ENCODE data around the gene CDH23. TPM values are rescaled to one million over a fixed set of nuclear protein-coding genes. Genes with fewer than 3 reads are reported as not detected.

The CDH23 gene
- total and polyA plus RNA-seq, 8 donors, result 1.8 to 22.8 (median 3.0) TPM

GRCh38 chr10:71641986-71642385 is 245.3 kb downstream of the CDH23 start:
- H3K9me3 ChIP-seq, result no peaks in the 10 kb centered on the region
- H3K36me3 ChIP-seq, result no peaks in the 10 kb centered on the region
- no peak for DNase-seq
- no peak for TF ChIP-seq CTCF (IDR thresholded peaks at IDR 0.05)
- intact Hi-C loops (cut with DNase I), result no loop called here
- no peaks in the 10 kb centered on the region for H3K27me3 ChIP-seq
- H3K4me3 ChIP-seq, result no peak overlapping the region
- peaks cover 0 to 33% of the 10 kb centered on the region in 2 donors for H3K4me1 ChIP-seq
- no peak for ATAC-seq
- H3K27ac ChIP-seq, result no peak overlapping the region

- TF ChIP-seq CTCF (IDR thresholded peaks at IDR 0.05), result no peak
- Histone ChIP-seq H3K27ac (no peak overlapping the region), H3K27me3 (no peaks in the 10 kb centered on the region), H3K4me3 (no peak overlapping the region), H3K9me3 (no peaks in the 10 kb centered on the region), H3K4me1 (peaks cover 0 to 17% of the 10 kb centered on the region in 2 donors), H3K36me3 (no peaks in the 10 kb centered on the region)
- no peak for ATAC-seq
- intact Hi-C loops (cut with DNase I), result no loop called here
- DNase-seq, result no peak
Observed at GRCh38 chr10:71643904-71644303, 247.2 kb downstream of the CDH23 start.

- intact Hi-C loops (cut with DNase I), result no loop called here
- ATAC-seq, result no peak
- Histone ChIP-seq H3K4me1 (peaks cover 0 to 13% of the 10 kb centered on the region in 2 donors), H3K27me3 (no peaks in the 10 kb centered on the region), H3K27ac (no peak overlapping the region), H3K4me3 (no peak overlapping the region), H3K36me3 (no peaks in the 10 kb centered on the region), H3K9me3 (no peaks in the 10 kb centered on the region)
- no peak for TF ChIP-seq CTCF (IDR thresholded peaks at IDR 0.05)
- no peak for DNase-seq
Observed at GRCh38 chr10:71644307-71645180, 247.8 kb downstream of the CDH23 start.

- intact Hi-C loops (cut with DNase I), result no loop called here
- H3K27me3 ChIP-seq, result no peaks in the 10 kb centered on the region
- H3K9me3 ChIP-seq, result no peaks in the 10 kb centered on the region
- H3K4me3 ChIP-seq, result no peak overlapping the region
- peaks cover 0 to 8% of the 10 kb centered on the region in 2 donors for H3K4me1 ChIP-seq
- H3K36me3 ChIP-seq, result no peaks in the 10 kb centered on the region
- ATAC-seq (no peak), DNase-seq (no peak)
- no peak overlapping the region for H3K27ac ChIP-seq
- no peak for TF ChIP-seq CTCF (IDR thresholded peaks at IDR 0.05)
Observed at GRCh38 chr10:71645185-71645584, 248.5 kb downstream of the CDH23 start.

- no peaks in the 10 kb centered on the region for H3K9me3 ChIP-seq
- H3K4me3 ChIP-seq, result no peak overlapping the region
- no peak overlapping the region for H3K27ac ChIP-seq
- TF ChIP-seq CTCF (IDR thresholded peaks at IDR 0.05), result no peak
- intact Hi-C loops (cut with DNase I), result no loop called here
- DNase-seq (no peak), ATAC-seq (no peak)
- no peaks in the 10 kb centered on the region for H3K27me3 ChIP-seq
- peaks cover 0 to 8% of the 10 kb centered on the region in 2 donors for H3K4me1 ChIP-seq
- H3K36me3 ChIP-seq, result no peaks in the 10 kb centered on the region
Observed at GRCh38 chr10:71646037-71646436, 249.3 kb downstream of the CDH23 start.
